Colonic mucosa (tissue), 4 donors: Measurements from ENCODE around the gene NFX1. TPM values are rescaled to one million over a fixed set of nuclear protein-coding genes. Genes with fewer than 3 reads are reported as not detected.
A peak's percentile ranks its signal among the peaks of the same experiment; 100 is the strongest.

Experiments used
- DNase-seq: peaks from one replicate; pipeline ENCODE4 v3.0.0-alpha.2; 2020
- H3K27ac ChIP-seq: fragments of 200-600 bp; one replicate; pipeline ENCODE4 v1.8.0; 2021
- H3K27me3 ChIP-seq: fragments of 200-600 bp; one replicate; pipeline ENCODE4 v1.8.0; 2021
- H3K36me3 ChIP-seq: fragments of 200-600 bp; one replicate; pipeline ENCODE4 v1.8.0; 2021
- H3K4me1 ChIP-seq: fragments of 200-600 bp; one replicate; pipeline ENCODE4 v1.8.0; 2021; ENCODE audit warnings: mild to moderate bottlenecking
- H3K4me3 ChIP-seq: fragments of 200-600 bp; one replicate; pipeline ENCODE4 v1.8.0; 2021
- H3K9ac ChIP-seq, 2 donors: one replicate each; pipeline ENCODE4 v1.7.0; 2013; ENCODE audit warnings: control low read depth in 2 of 2, low read depth in 2 of 2, low read length in 2 of 2
- H3K9me3 ChIP-seq: fragments of 200-600 bp; one replicate; pipeline ENCODE4 v1.8.0; 2021
- intact Hi-C: fragments of 100-400 bp; cut with DNase I; formaldehyde crosslinking; loops from one replicate; pipeline ENCODE4 v1.14.1; 2022
- total RNA-seq, 2 donors: library from RNA; stranded (reverse); fragmentation: NEBNext Ultra II Directional in 1 of 2; extraction: Animal tissue kit (Norgen Biotek cat#: 25700) in 1 of 2; gene quantifications; one replicate each; pipeline ENCODE4 v1.2.1, GENCODE V29; 2021
- TF ChIP-seq, protein P1 (sequence below): fragments of 200-600 bp; IDR thresholded peaks from one replicate; pipeline ENCODE4 v1.8.0; 2022; ENCODE audit warnings: antibody characterized with exemption, mild to moderate bottlenecking
- donor health status: healthy.
- donor health status: DM: no; HTN: no; CAD: no.
- donor health status: DM: no; HTN: no; CAD: no.

Gene NFX1
- total RNA-seq, 2 donors from 2014 or later = 27.6 to 31.3 TPM

DNA sequence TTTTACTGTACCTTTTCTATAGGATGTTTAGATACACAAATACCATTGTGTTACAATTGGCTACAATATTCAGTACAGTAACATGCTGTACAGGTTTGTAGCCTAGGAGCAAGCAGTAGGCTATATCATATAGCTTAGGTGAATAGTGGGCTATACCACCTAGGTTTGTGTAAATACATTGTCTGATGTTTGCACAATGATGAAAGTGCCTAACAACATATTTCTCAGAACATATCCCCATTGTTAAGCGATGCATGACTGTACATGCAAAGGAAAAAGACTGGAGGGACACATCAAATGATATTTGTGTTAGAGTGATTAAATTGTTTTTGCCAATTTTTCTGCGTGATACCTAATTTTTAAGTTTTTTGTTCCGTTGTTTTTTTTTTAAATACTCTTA lies 20.2 kb upstream of the NFX1 start:
- TF ChIP-seq, protein P1, sequence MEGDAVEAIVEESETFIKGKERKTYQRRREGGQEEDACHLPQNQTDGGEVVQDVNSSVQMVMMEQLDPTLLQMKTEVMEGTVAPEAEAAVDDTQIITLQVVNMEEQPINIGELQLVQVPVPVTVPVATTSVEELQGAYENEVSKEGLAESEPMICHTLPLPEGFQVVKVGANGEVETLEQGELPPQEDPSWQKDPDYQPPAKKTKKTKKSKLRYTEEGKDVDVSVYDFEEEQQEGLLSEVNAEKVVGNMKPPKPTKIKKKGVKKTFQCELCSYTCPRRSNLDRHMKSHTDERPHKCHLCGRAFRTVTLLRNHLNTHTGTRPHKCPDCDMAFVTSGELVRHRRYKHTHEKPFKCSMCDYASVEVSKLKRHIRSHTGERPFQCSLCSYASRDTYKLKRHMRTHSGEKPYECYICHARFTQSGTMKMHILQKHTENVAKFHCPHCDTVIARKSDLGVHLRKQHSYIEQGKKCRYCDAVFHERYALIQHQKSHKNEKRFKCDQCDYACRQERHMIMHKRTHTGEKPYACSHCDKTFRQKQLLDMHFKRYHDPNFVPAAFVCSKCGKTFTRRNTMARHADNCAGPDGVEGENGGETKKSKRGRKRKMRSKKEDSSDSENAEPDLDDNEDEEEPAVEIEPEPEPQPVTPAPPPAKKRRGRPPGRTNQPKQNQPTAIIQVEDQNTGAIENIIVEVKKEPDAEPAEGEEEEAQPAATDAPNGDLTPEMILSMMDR = no peak
- Histone ChIP-seq H3K9me3 (no peaks in the 10 kb centered on the region), H3K4me1 (peaks cover 6% of the 10 kb centered on the region), H3K27ac (no peak overlapping the region), H3K9ac (no peak overlapping the region), H3K36me3 (peaks cover under 1% of the 10 kb centered on the region), H3K27me3 (no peaks in the 10 kb centered on the region), H3K4me3 (no peak overlapping the region)
- DNase-seq = no peak
- intact Hi-C loops = no loop called here

DNA sequence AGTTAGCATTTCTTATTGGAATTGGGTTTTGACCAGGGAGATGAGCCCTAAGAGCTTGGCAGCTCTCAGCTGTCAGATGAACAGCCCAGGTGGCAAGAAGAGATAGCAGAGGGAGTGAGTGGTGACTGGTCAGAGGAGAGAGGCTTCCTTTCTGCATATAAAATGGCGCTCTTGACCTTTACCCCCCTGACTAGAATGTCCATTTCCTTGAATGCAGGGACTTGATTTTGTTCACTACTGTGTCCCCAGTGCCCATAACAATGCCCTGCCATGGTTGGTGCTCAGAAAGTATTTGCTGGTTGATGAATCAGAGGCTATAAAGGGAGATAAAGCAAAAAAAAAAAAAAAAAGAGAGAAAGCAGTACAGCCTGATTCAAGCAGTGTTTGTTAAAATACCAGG lies 18.3 kb upstream of the NFX1 start:
- peaks cover 19% of the 10 kb centered on the region for H3K36me3 ChIP-seq
- H3K4me1 ChIP-seq = peaks cover 6% of the 10 kb centered on the region
- TF ChIP-seq, protein P1 = no peak
- H3K4me3 ChIP-seq = no peak overlapping the region
- intact Hi-C loops = no loop called here
- no peaks in the 10 kb centered on the region for H3K9me3 ChIP-seq
- peak overlapping the region; percentile 61 for H3K27ac ChIP-seq
- H3K9ac ChIP-seq = no peak overlapping the region
- DNase-seq = peak; percentile 65
- no peaks in the 10 kb centered on the region for H3K27me3 ChIP-seq

DNA sequence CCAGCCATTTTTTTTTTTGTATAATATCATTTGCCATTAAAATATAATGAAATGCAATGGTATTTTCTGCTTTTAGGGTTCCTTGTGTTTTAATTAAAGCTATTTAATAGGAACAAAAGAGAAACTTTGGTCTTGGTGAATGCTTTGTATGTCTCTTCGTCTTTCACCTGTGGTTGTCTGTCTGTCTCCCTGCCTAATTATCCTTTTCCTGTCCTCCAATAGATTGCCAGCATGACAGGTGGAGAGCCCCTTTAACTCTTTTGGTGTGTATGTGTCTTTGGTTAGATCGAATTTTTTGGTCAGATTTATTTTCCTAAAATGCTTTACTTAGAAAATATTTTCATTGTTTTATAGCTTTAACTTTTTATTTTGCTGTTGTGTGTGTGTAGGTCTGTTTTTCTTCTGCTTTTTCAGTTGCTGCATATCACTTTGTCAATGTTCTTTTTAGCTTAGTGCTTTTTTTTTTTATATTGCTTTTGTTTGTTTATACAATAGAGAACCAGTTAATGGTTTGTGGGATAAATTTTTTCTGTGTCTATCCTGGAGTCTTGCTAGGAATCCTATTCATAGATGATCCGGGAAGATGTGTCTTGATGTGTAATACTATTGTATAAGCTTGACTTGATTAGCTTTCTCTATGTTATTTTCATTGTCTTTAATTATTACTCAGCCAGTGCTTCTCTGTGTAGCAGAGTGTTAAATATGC lies 16.9 kb upstream of the NFX1 start:
- TF ChIP-seq, protein P1 = no peak
- Histone ChIP-seq H3K4me3 (no peak overlapping the region), H3K9ac (no peak overlapping the region), H3K27ac (no peak overlapping the region), H3K4me1 (peaks cover 6% of the 10 kb centered on the region), H3K27me3 (no peaks in the 10 kb centered on the region), H3K36me3 (peaks cover 29% of the 10 kb centered on the region), H3K9me3 (no peaks in the 10 kb centered on the region)
- intact Hi-C loops = no loop called here
- no peak for DNase-seq

DNA sequence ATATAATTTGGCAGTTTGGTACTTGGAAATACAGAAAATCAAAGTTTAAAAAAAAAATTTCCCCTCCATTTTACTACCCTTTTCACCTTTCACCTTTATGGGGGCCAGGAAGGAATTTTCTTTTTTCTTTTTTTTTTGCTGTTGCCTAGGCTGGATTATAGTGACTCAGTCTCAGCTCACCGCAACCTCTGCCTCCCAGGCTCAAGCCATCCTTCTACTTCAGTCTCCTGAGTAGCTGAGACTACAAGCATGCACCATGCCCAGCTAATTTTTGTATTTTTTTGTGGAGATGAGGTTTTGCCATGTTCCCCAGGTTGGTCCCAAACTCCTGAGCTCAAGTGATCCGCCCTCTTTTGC lies 16.4 kb upstream of the NFX1 start:
- Histone ChIP-seq H3K27ac (no peak overlapping the region), H3K27me3 (no peaks in the 10 kb centered on the region), H3K36me3 (peaks cover 29% of the 10 kb centered on the region), H3K4me1 (peaks cover 6% of the 10 kb centered on the region), H3K4me3 (no peak overlapping the region), H3K9me3 (no peaks in the 10 kb centered on the region), H3K9ac (no peak overlapping the region)
- no peak for DNase-seq
- intact Hi-C loops = no loop called here
- TF ChIP-seq, protein P1 = no peak

DNA sequence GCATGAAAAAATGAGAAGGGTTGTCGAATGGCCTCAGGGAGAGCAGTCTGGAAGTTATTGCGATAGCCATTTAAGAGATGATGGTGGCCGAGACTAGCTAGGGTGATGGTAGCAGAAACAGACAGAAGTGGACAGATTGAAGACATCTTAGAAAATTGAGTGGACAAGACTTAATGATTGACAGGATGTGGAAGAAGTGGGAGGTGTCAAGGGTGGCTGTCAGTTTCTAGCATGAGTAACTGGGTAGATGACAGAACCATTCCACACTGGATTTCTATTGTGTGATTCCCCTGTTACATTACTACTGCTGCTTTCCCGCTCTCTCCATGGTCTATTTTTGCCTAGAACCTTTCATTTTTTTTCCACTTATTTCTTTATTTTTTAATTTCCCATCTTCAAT lies 12.8 kb upstream of the NFX1 start:
- Histone ChIP-seq H3K27me3 (no peaks in the 10 kb centered on the region), H3K9me3 (no peaks in the 10 kb centered on the region), H3K4me3 (no peak overlapping the region), H3K27ac (no peak overlapping the region), H3K4me1 (no peaks in the 10 kb centered on the region), H3K9ac (no peak overlapping the region), H3K36me3 (peaks cover 29% of the 10 kb centered on the region)
- TF ChIP-seq, protein P1 = no peak
- intact Hi-C loops = no loop called here
- DNase-seq = no peak
